Right lobe of liver (tissue), 4 donors: Measurements from ENCODE around the gene CEP164.

Experiments used
- POLR2A ChIP-seq: fragments of 450-650 bp; IDR thresholded peaks from one replicate; pipeline ENCODE4 v1.6.1; 2017; ENCODE audit warnings: antibody characterized with exemption, mild to moderate bottlenecking
- TF ChIP-seq, protein P1 (sequence below), 4 donors: fragments of 200-600 bp in 3 of 4; fragments of 450-650 bp in 1 of 4; IDR thresholded peaks; one replicate each; pipeline versions ENCODE4 v1.5.1 to v1.8.0; 2016 to 2022; ENCODE audit warnings: antibody characterized with exemption in 4 of 4, mild to moderate bottlenecking in 2 of 4
- donor health status: DM: no; HTN: no; CAD: no.
- donor health status: DM: no; HTN: no; CAD: no.
- donor health status: DM: no; HTN: yes; CAD: no.

DNA sequence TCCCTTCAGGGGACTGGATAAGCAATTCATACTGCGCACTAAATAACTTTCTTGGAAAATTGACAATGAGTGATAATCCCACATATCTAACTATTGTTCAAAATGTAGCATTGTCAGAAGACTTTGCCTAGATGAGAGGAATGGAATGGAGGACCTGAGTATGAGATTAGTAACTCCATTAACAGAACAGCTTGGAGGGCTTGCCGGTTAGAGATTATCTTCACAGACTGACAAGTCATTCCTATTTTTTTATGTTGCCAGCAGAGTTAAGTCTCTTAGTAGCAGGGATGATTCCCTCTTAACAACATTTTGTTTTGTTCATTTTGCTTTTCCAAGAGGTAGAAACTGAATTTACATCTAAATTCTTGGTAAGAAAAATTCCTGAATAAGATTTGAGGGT, 43.6 kb upstream of the CEP164 start:
- TF ChIP-seq, protein P1, sequence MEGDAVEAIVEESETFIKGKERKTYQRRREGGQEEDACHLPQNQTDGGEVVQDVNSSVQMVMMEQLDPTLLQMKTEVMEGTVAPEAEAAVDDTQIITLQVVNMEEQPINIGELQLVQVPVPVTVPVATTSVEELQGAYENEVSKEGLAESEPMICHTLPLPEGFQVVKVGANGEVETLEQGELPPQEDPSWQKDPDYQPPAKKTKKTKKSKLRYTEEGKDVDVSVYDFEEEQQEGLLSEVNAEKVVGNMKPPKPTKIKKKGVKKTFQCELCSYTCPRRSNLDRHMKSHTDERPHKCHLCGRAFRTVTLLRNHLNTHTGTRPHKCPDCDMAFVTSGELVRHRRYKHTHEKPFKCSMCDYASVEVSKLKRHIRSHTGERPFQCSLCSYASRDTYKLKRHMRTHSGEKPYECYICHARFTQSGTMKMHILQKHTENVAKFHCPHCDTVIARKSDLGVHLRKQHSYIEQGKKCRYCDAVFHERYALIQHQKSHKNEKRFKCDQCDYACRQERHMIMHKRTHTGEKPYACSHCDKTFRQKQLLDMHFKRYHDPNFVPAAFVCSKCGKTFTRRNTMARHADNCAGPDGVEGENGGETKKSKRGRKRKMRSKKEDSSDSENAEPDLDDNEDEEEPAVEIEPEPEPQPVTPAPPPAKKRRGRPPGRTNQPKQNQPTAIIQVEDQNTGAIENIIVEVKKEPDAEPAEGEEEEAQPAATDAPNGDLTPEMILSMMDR (IDR thresholded peaks at IDR 0.05), result no peak
- no peak for TF ChIP-seq POLR2A
